HEK293 (cell line): ENCODE results near the gene VAT1.
A peak's percentile ranks its signal among the peaks of the same experiment; 100 is the strongest.

Experiments used
- CTCF ChIA-PET: fragments of 350-600 bp; formaldehyde crosslinking; extraction: SDS; loops from one replicate; lab custom pipeline; 2021; ENCODE audit warnings: antibody characterized with exemption; lab: Yijun Ruan, JAX
- POLR2A ChIA-PET: fragments of 300-600 bp; formaldehyde crosslinking; extraction: SDS; loops from one replicate; lab custom pipeline; 2020; ENCODE audit warnings: antibody characterized with exemption, inconsistent platforms; lab: Yijun Ruan, JAX
- H3K27ac ChIP-seq: fragments of 200-500 bp; sonication (Bioruptor generic); 2 replicates; pipeline ENCODE4 v1.5.1; 2014; ENCODE audit warnings: low read depth, low read length, control low read depth, inconsistent platforms; ENCODE audit errors: extremely low read depth
- H3K36me3 ChIP-seq, 2 experiments: fragments of 200-500 bp in 1 of 2; sonication (Bioruptor generic) in 1 of 2; 1 replicate in 1 of 2; 2 replicates in 1 of 2; pipeline ENCODE4 v1.5.1; 2014 to 2017; ENCODE audit warnings: inconsistent platforms in 2 of 2, low read length in 2 of 2; ENCODE audit not compliant: control insufficient read depth in 2 of 2, insufficient read depth in 1 of 2
- H3K4me1 ChIP-seq: fragments of 200-500 bp; sonication (Bioruptor generic); 2 replicates; pipeline ENCODE4 v1.5.1; 2014; ENCODE audit warnings: mild to moderate bottlenecking, low read length, inconsistent platforms; ENCODE audit not compliant: control insufficient read depth, insufficient read depth
- H3K4me3 ChIP-seq: 2 replicates; pipeline ENCODE4 v1.5.1; 2011; ENCODE audit warnings: low read depth, mild to moderate bottlenecking, control low read depth, low read length, moderate library complexity
- H3K9me3 ChIP-seq: fragments of 200-500 bp; sonication (Bioruptor generic); 2 replicates; pipeline ENCODE4 v1.5.1; 2014; ENCODE audit warnings: low read depth, low read length, inconsistent platforms; ENCODE audit not compliant: control insufficient read depth, insufficient read depth
- GLIS1 ChIP-seq: fragments of 450-650 bp; formaldehyde crosslinking; IDR thresholded peaks from 2 replicates; pipeline ENCODE4 v1.5.1; 2016; ENCODE audit warnings: missing biosample characterization, missing genetic modification characterization
- GLIS2 ChIP-seq: fragments of 450-650 bp; formaldehyde crosslinking; IDR thresholded peaks from 2 replicates; pipeline ENCODE4 v1.5.1; 2016; ENCODE audit warnings: missing biosample characterization, missing genetic modification characterization
- KLF1 ChIP-seq: fragments of 450-650 bp; formaldehyde crosslinking; IDR thresholded peaks from 2 replicates; pipeline ENCODE4 v1.5.1; 2016; ENCODE audit warnings: missing biosample characterization, missing genetic modification characterization
- KLF16 ChIP-seq: fragments of 450-650 bp; formaldehyde crosslinking; IDR thresholded peaks from 2 replicates; pipeline ENCODE4 v1.5.1; 2017; ENCODE audit warnings: missing biosample characterization, missing genetic modification characterization
- PATZ1 ChIP-seq: fragments of 450-650 bp; formaldehyde crosslinking; IDR thresholded peaks from 2 replicates; pipeline ENCODE4 v1.5.1; 2016; ENCODE audit warnings: missing biosample characterization, missing genetic modification characterization
- PRDM2 ChIP-seq: fragments of 450-650 bp; formaldehyde crosslinking; IDR thresholded peaks from 2 replicates; pipeline ENCODE4 v1.5.1; 2016; ENCODE audit warnings: missing biosample characterization, missing genetic modification characterization, borderline replicate concordance
- ZBTB11 ChIP-seq: fragments of 450-650 bp; formaldehyde crosslinking; conservative IDR thresholded peaks from 2 replicates; pipeline ENCODE4 v1.5.1; 2016; ENCODE audit warnings: low read depth, missing biosample characterization, missing genetic modification characterization
- ZBTB20 ChIP-seq: fragments of 450-650 bp; formaldehyde crosslinking; IDR thresholded peaks from 2 replicates; pipeline ENCODE4 v1.5.1; 2016; ENCODE audit warnings: missing biosample characterization, missing genetic modification characterization
- ZBTB48 ChIP-seq: fragments of 450-650 bp; formaldehyde crosslinking; IDR thresholded peaks from 2 replicates; pipeline ENCODE4 v1.5.1; 2016; ENCODE audit warnings: missing biosample characterization, missing genetic modification characterization
- ZBTB49 ChIP-seq: fragments of 450-650 bp; formaldehyde crosslinking; IDR thresholded peaks from 2 replicates; pipeline ENCODE4 v1.5.1; 2016; ENCODE audit warnings: missing biosample characterization, missing genetic modification characterization, low read depth
- ZBTB7A ChIP-seq: fragments of 450-650 bp; formaldehyde crosslinking; IDR thresholded peaks from 2 replicates; pipeline ENCODE4 v1.5.1; 2016; ENCODE audit warnings: low read depth, missing biosample characterization, missing genetic modification characterization
- ZIC2 ChIP-seq: fragments of 450-650 bp; formaldehyde crosslinking; IDR thresholded peaks from 2 replicates; pipeline ENCODE4 v1.5.1; 2016; ENCODE audit warnings: missing biosample characterization, missing genetic modification characterization
- ZNF24 ChIP-seq: fragments of 450-650 bp; formaldehyde crosslinking; IDR thresholded peaks from 2 replicates; pipeline ENCODE4 v1.5.1; 2016; ENCODE audit warnings: missing biosample characterization, missing genetic modification characterization
- ZNF335 ChIP-seq: fragments of 450-650 bp; formaldehyde crosslinking; conservative IDR thresholded peaks from 2 replicates; pipeline ENCODE4 v1.5.1; 2016; ENCODE audit warnings: missing biosample characterization, missing genetic modification characterization
- ZNF391 ChIP-seq: fragments of 450-650 bp; formaldehyde crosslinking; IDR thresholded peaks from 2 replicates; pipeline ENCODE4 v1.5.1; 2016; ENCODE audit warnings: low read depth, missing biosample characterization, missing genetic modification characterization, borderline replicate concordance
- ZNF398 ChIP-seq: fragments of 450-650 bp; formaldehyde crosslinking; IDR thresholded peaks from 2 replicates; pipeline ENCODE4 v1.5.1; 2017; ENCODE audit warnings: missing biosample characterization, missing genetic modification characterization
- ZNF473 ChIP-seq: fragments of 450-650 bp; formaldehyde crosslinking; IDR thresholded peaks from 2 replicates; pipeline ENCODE4 v1.5.1; 2017; ENCODE audit warnings: missing biosample characterization, missing genetic modification characterization
- ZNF488 ChIP-seq: fragments of 450-650 bp; formaldehyde crosslinking; IDR thresholded peaks from 2 replicates; pipeline ENCODE4 v1.5.1; 2016; ENCODE audit warnings: missing biosample characterization, missing genetic modification characterization
- ZNF76 ChIP-seq: fragments of 450-650 bp; formaldehyde crosslinking; IDR thresholded peaks from 2 replicates; pipeline ENCODE4; 2016; ENCODE audit warnings: low read depth, missing biosample characterization, missing genetic modification characterization, borderline replicate concordance
- ZNF777 ChIP-seq: fragments of 450-650 bp; formaldehyde crosslinking; IDR thresholded peaks from 2 replicates; pipeline ENCODE4 v1.5.1; 2017; ENCODE audit warnings: missing biosample characterization, missing genetic modification characterization, borderline replicate concordance

The VAT1 gene

GRCh38 chr17:43025290-43025657 is 3.1 kb upstream of the VAT1 start:
- CTCF ChIA-PET = interaction anchor here (0.7 to 1.7 kb wide), 4 partner anchors 31 to 314 kb away, joined by 4 to 8 read pairs (median 4); no protein-coding TSS in a partner anchor
- Histone ChIP-seq H3K9me3 (no peaks in the 10 kb centered on the region), H3K36me3 (peaks cover 0 to 14% of the 10 kb centered on the region in 2 experiments; a peak in 1 of 3 replicates), H3K4me1 (no peaks in the 10 kb centered on the region; the same call in 1 of the 2 replicates), H3K27ac (no peak overlapping the region; the same call in 1 of the 2 replicates), H3K4me3 (peak overlapping the region; percentile 52)
- POLR2A ChIA-PET = interaction anchor here (0.6 to 1.4 kb wide), 4 partner anchors 21 to 506 kb away, joined by 4 to 10 read pairs (median 4); no protein-coding TSS in a partner anchor
- peak; percentile 39; the same call in 1 of the 2 replicates for TF ChIP-seq ZNF488 (tag by site-specific recombination)
- TF ChIP-seq ZBTB20 (tag by site-specific recombination) = peak; percentile 75
- peak; percentile 87 for TF ChIP-seq ZNF398 (tag by site-specific recombination)
- TF ChIP-seq ZNF24 = no peak
- peak; percentile 82 for TF ChIP-seq PATZ1 (tag by site-specific recombination)
- peak; percentile 49; the same call in 1 of the 2 replicates for TF ChIP-seq ZNF391 (tag by site-specific recombination)
- TF ChIP-seq ZNF76 (tag by site-specific recombination) = peak; percentile 84
- peak; percentile 15 for TF ChIP-seq GLIS1 (tag by site-specific recombination)
- TF ChIP-seq ZBTB49 (tag by site-specific recombination) = no peak
- TF ChIP-seq KLF16 = 0 out of 2 replicates have a peak, but pooled peaks have one; percentile 19
- TF ChIP-seq ZBTB11 (tag by site-specific recombination) = no peak
- 0 out of 2 replicates have a peak, but pooled peaks have one; percentile 9 for TF ChIP-seq ZIC2
- peak; percentile 71; the same call in 1 of the 2 replicates for TF ChIP-seq PRDM2 (tag by site-specific recombination)
- peak; percentile 97 for TF ChIP-seq ZNF335 (tag by site-specific recombination)
- TF ChIP-seq ZNF777 (tag by site-specific recombination) = 0 out of 2 replicates have a peak, but pooled peaks have one; percentile 37
- TF ChIP-seq ZBTB48 (tag by site-specific recombination) = peak; percentile 79
- 0 out of 2 replicates have a peak, but pooled peaks have one; percentile 62 for TF ChIP-seq ZBTB7A (tag by site-specific recombination)
- TF ChIP-seq GLIS2 = peak; percentile 77
- 0 out of 2 replicates have a peak, but pooled peaks have one; percentile 9 for TF ChIP-seq KLF1 (tag by site-specific recombination)
- TF ChIP-seq ZNF473 (tag by site-specific recombination) = no peak
